NCI-H345 treated with DMSO at 0.1 percent for 48 hours (cell line): Measurements from ENCODE around the gene CDC42BPB.

Experiments
- DNase-seq: peaks from one replicate; lab custom pipeline; 2025; ENCODE audit not compliant: unreplicated experiment; lab: John Stamatoyannopoulos, UW

CDC42BPB gene

GRCh38 chr14:103022002-103022684 is 35.2 kb downstream of the CDC42BPB start:
- peak; percentile 73 for DNase-seq

GRCh38 chr14:103021684-103022001 is 35.7 kb downstream of the CDC42BPB start:
- DNase-seq, result no peak

- DNase-seq, result no peak
These were observed 36.8 kb downstream of the CDC42BPB start for GRCh38 chr14:103020271-103021170.

GRCh38 chr14:103019826-103020225 is 37.5 kb downstream of the CDC42BPB start:
- no peak for DNase-seq

- DNase-seq, result no peak
These were observed 38.1 kb downstream of the CDC42BPB start for GRCh38 chr14:103019236-103019635.

- no peak for DNase-seq
These were observed 40.8 kb downstream of the CDC42BPB start for GRCh38 chr14:103016594-103016993.

- no peak for DNase-seq
These were observed 41.3 kb downstream of the CDC42BPB start for GRCh38 chr14:103016071-103016470.

- no peak for DNase-seq
These were observed 41.9 kb downstream of the CDC42BPB start for GRCh38 chr14:103015426-103015825.

GRCh38 chr14:103014466-103015228 is 42.7 kb downstream of the CDC42BPB start:
- DNase-seq, result peak; percentile 40

- DNase-seq, result no peak
These were observed 44.3 kb downstream of the CDC42BPB start for GRCh38 chr14:103013028-103013427.

GRCh38 chr14:103009559-103009958 is 47.8 kb downstream of the CDC42BPB start:
- DNase-seq, result no peak

GRCh38 chr14:103008768-103009357 is 48.5 kb downstream of the CDC42BPB start:
- DNase-seq, result no peak

GRCh38 chr14:103008126-103008525 is 49.2 kb downstream of the CDC42BPB start:
- DNase-seq, result no peak

GRCh38 chr14:103007555-103007954 is 49.8 kb downstream of the CDC42BPB start:
- no peak for DNase-seq

- DNase-seq, result no peak
These were observed 50.3 kb downstream of the CDC42BPB start for GRCh38 chr14:103006991-103007520.

GRCh38 chr14:103006106-103006505 is 51.2 kb downstream of the CDC42BPB start:
- DNase-seq, result no peak

GRCh38 chr14:103003850-103004249 is 53.5 kb downstream of the CDC42BPB start:
- no peak for DNase-seq

GRCh38 chr14:103003351-103003615 is 54.1 kb downstream of the CDC42BPB start:
- no peak for DNase-seq

GRCh38 chr14:103002578-103003350 is 54.6 kb downstream of the CDC42BPB start:
- no peak for DNase-seq

GRCh38 chr14:103001651-103002396 is 55.5 kb downstream of the CDC42BPB start:
- no peak for DNase-seq
